NCI-H2171 treated with DMSO at 0.1 percent for 48 hours (cell line): ENCODE data around the gene RABGGTA.
A peak's percentile ranks its signal among the peaks of the same experiment; 100 is the strongest.

ENCODE experiments used
- DNase-seq: peaks from one replicate; lab custom pipeline; 2025; lab: John Stamatoyannopoulos, UW

RABGGTA gene

GRCh38 chr14:24304019-24304387 is 32.6 kb upstream of the RABGGTA start:
- no peak for DNase-seq

GRCh38 chr14:24300326-24300980 is 29.1 kb upstream of the RABGGTA start:
- DNase-seq = no peak

GRCh38 chr14:24299255-24300191 is 28.1 kb upstream of the RABGGTA start, which contains the start of the genes DHRS1 and NOP9:
TSS of gene DHRS1 (minus strand) at chr14:24299780. CDS start at chr14:24299106, 674 bp downstream.
TSS of gene NOP9 (plus strand) at chr14:24299850. CDS start at chr14:24299955, 105 bp downstream.
- peak; percentile 86 for DNase-seq

- DNase-seq = no peak
Measured at GRCh38 chr14:24298892-24299254, 27.5 kb upstream of the RABGGTA start.

- DNase-seq = peak; percentile 63
Measured at GRCh38 chr14:24297190-24297964, 26.0 kb upstream of the RABGGTA start.

- DNase-seq = peak; percentile 64
Measured at GRCh38 chr14:24296341-24297157, 25.2 kb upstream of the RABGGTA start.

GRCh38 chr14:24293525-24293924 is 22.1 kb upstream of the RABGGTA start:
- DNase-seq = no peak

- no peak for DNase-seq
Measured at GRCh38 chr14:24292118-24292807, 20.9 kb upstream of the RABGGTA start.

- no peak for DNase-seq
Measured at GRCh38 chr14:24291446-24292117, 20.2 kb upstream of the RABGGTA start.

GRCh38 chr14:24290746-24291145 is 19.3 kb upstream of the RABGGTA start:
- DNase-seq = no peak

- no peak for DNase-seq
Measured at GRCh38 chr14:24289649-24290280, 18.4 kb upstream of the RABGGTA start.

- no peak for DNase-seq
Measured at GRCh38 chr14:24286996-24287395, 15.6 kb upstream of the RABGGTA start.

- DNase-seq = no peak
Measured at GRCh38 chr14:24285351-24285750, 14.0 kb upstream of the RABGGTA start.

GRCh38 chr14:24284501-24285035 is 13.2 kb upstream of the RABGGTA start:
- DNase-seq = no peak

GRCh38 chr14:24283796-24284460 is 12.5 kb upstream of the RABGGTA start:
- DNase-seq = no peak

- no peak for DNase-seq
Measured at GRCh38 chr14:24282736-24283135, 11.3 kb upstream of the RABGGTA start.

GRCh38 chr14:24281636-24282035 is 10.2 kb upstream of the RABGGTA start:
- no peak for DNase-seq

- no peak for DNase-seq
Measured at GRCh38 chr14:24280797-24281460, 9.5 kb upstream of the RABGGTA start.
